ENCODE results near the gene SERTM2. TPM values are rescaled to one million over a fixed set of nuclear protein-coding genes. Genes with fewer than 3 reads are reported as not detected.

The SERTM2 gene
- total and polyA plus RNA-seq, 10 donors, result 0.24 to 2.7 (median 0.61) TPM

DNA sequence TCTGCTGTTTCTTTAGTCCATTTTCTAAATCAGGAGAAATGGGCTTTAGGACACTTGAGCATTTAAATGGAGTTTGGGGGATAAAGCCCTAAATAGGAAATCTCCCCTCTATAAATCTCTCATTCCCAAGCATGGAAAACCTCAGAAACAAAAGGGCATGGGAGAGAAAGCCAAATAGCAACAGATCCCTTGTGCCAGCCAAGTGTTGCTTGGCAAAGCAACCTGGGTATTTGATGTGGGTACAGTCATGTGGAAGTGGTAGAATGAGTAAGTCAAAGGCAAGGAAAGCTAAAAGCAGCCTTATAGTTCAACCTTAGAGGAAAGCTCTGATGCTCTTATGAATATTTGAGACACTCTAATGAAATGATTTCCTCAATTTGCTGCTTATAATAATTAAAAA lies 29.5 kb upstream of the SERTM2 start:
- Histone ChIP-seq H3K4me1 (no peaks in the 10 kb centered on the region), H3K36me3 (no peaks in the 10 kb centered on the region), H3K9me3 (peaks cover 0 to 15% (median 3%) of the 10 kb centered on the region in 8 donors), H3K4me3 (no peak overlapping the region), H3K27ac (no peak overlapping the region), H3K27me3 (replicated peaks in 1 of 7) (no peaks in the 10 kb centered on the region)
- TF ChIP-seq POLR2A (IDR thresholded peaks at IDR 0.05) (no peak), POLR2AphosphoS5 (IDR thresholded peaks at IDR 0.05) (no peak)
- TF ChIP-seq, protein P1, sequence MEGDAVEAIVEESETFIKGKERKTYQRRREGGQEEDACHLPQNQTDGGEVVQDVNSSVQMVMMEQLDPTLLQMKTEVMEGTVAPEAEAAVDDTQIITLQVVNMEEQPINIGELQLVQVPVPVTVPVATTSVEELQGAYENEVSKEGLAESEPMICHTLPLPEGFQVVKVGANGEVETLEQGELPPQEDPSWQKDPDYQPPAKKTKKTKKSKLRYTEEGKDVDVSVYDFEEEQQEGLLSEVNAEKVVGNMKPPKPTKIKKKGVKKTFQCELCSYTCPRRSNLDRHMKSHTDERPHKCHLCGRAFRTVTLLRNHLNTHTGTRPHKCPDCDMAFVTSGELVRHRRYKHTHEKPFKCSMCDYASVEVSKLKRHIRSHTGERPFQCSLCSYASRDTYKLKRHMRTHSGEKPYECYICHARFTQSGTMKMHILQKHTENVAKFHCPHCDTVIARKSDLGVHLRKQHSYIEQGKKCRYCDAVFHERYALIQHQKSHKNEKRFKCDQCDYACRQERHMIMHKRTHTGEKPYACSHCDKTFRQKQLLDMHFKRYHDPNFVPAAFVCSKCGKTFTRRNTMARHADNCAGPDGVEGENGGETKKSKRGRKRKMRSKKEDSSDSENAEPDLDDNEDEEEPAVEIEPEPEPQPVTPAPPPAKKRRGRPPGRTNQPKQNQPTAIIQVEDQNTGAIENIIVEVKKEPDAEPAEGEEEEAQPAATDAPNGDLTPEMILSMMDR (IDR thresholded peaks at IDR 0.05 in 8 of 11, conservative IDR thresholded peaks at IDR 0.05 in 3 of 11), result no peak
- no peak for DNase-seq
- intact Hi-C loops (cut with DNase I; ENCODE audit: low total_unique reads), result no loop called here

- no peak overlapping the region for H3K27ac ChIP-seq
- H3K4me1 ChIP-seq, result no peaks in the 10 kb centered on the region
- TF ChIP-seq POLR2A (IDR thresholded peaks at IDR 0.05), result no peak
- no peak for TF ChIP-seq POLR2AphosphoS5 (IDR thresholded peaks at IDR 0.05)
- TF ChIP-seq, protein P1 (IDR thresholded peaks at IDR 0.05 in 8 of 11, conservative IDR thresholded peaks at IDR 0.05 in 3 of 11), result no peak
- H3K9me3 ChIP-seq, result peaks cover 0 to 15% (median 3%) of the 10 kb centered on the region in 8 donors
- intact Hi-C loops (cut with DNase I; ENCODE audit: low total_unique reads), result no loop called here
- H3K27me3 ChIP-seq (replicated peaks in 1 of 7), result no peaks in the 10 kb centered on the region
- no peaks in the 10 kb centered on the region for H3K36me3 ChIP-seq
- WGBS, 5 donors, result 41 to 96% (median 71%) methylated on average over 2 of the region's 2 CpGs
- H3K4me3 ChIP-seq, result no peak overlapping the region
- no peak for DNase-seq
Observed at GRCh38 chrX:111483135-111483534, 28.3 kb upstream of the SERTM2 start.

DNA sequence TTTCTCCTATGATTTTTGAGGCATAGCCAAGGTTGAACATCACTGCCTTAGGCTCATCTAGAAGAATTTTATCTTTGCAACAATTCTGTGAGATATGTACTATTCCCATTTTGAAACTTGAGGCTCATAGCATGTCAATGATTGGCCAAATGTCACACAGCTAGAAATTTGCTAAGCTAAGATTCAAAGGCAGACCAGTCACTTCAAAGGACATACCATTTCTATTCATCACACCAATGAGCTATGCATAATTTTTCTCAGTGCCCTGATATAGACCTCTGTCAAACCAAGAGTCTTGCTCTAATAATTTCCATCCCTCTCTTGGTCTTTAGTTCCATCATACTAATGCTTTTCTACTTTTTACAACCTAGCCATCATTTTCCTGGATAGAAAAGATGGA lies 27.6 kb upstream of the SERTM2 start:
- DNase-seq, result no peak
- Histone ChIP-seq H3K4me3 (no peak overlapping the region), H3K4me1 (no peaks in the 10 kb centered on the region), H3K27ac (no peak overlapping the region), H3K27me3 (replicated peaks in 1 of 7) (no peaks in the 10 kb centered on the region), H3K9me3 (peaks cover 0 to 15% (median 3%) of the 10 kb centered on the region in 8 donors), H3K36me3 (no peaks in the 10 kb centered on the region)
- intact Hi-C loops (cut with DNase I; ENCODE audit: low total_unique reads), result no loop called here
- TF ChIP-seq POLR2AphosphoS5 (IDR thresholded peaks at IDR 0.05), result no peak
- no peak for TF ChIP-seq POLR2A (IDR thresholded peaks at IDR 0.05)
- TF ChIP-seq, protein P1 (IDR thresholded peaks at IDR 0.05 in 8 of 11, conservative IDR thresholded peaks at IDR 0.05 in 3 of 11), result no peak

DNA sequence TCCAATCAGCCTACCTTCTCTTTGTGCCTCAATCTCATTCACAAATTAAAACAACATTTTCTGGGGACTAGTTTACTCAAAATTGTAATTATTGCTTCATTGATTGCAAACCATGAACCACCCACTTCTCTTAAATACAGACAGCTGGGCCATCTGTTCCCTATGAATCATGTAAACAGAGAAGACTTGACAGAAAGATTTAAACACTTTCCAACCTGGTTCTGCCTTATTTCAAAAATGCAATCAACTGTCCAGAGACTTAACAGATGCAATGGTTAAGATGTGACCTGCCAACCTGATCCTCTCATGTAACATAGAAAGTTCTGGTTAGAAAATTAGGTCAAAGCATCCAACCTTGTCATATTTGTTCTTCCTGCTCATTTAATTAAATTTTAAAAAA lies 20.8 kb upstream of the SERTM2 start:
- H3K9me3 ChIP-seq, result peaks cover 0 to 3% (median 0%) of the 10 kb centered on the region in 8 donors
- no peak for DNase-seq
- H3K27ac ChIP-seq, result no peak overlapping the region
- no peak for TF ChIP-seq POLR2AphosphoS5 (IDR thresholded peaks at IDR 0.05)
- TF ChIP-seq POLR2A (IDR thresholded peaks at IDR 0.05), result no peak
- TF ChIP-seq, protein P1 (IDR thresholded peaks at IDR 0.05 in 8 of 11, conservative IDR thresholded peaks at IDR 0.05 in 3 of 11), result no peak
- no peaks in the 10 kb centered on the region for H3K27me3 ChIP-seq (replicated peaks in 1 of 7)
- H3K4me3 ChIP-seq, result no peak overlapping the region
- H3K36me3 ChIP-seq, result no peaks in the 10 kb centered on the region
- intact Hi-C loops (cut with DNase I; ENCODE audit: low total_unique reads), result no loop called here
- H3K4me1 ChIP-seq, result no peaks in the 10 kb centered on the region
